ENCODE data around the gene PRELID2.
"Not testable (repeated sequence)": the region's sequence is repeated elsewhere in the genome, so short reads cannot be mapped to it uniquely, and the experiment has no call there.

Gene PRELID2

DNA sequence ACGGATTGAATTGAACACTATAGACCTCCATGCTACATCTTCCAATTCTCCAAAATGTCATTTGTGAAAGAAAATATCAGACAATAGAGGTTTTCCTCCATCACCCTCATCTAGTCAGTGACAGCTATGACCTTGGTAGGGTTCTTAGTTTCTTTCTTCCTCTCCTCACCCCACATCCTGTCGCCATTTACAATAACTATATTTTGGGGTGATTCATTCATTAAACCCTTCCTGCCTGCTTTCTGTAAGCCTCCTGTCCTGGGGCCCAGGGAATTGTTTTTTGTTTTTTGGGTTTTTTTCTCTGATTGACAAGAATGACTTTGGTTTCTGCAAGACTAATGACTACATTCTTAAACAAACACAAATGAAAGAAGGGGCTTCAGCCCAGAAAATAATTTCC is 82.6 kb downstream of the PRELID2 start:
- FAIRE-seq: no peak
- DNase-seq (ENCODE audit: low spot score): no peak

DNA sequence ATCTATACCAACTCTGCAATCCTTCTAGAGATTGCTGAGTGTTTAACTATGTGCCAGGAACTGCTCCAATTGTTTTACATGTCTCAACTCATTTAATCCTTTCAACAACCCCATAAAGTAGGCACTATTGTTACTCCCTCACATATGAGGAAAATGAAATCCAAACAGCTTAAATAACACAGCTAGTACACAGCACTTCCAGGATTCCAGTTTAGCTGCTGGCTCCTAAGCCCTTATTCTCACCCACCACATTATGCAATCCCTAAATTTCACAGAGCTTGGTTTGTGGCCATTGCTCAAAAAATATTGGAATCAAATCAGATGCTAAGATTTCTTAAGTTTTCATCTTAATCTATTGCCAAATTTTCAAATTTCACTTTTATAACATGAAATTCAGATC is 84.9 kb downstream of the PRELID2 start:
- FAIRE-seq (no peak), DNase-seq (ENCODE audit: low spot score) (no peak)

DNA sequence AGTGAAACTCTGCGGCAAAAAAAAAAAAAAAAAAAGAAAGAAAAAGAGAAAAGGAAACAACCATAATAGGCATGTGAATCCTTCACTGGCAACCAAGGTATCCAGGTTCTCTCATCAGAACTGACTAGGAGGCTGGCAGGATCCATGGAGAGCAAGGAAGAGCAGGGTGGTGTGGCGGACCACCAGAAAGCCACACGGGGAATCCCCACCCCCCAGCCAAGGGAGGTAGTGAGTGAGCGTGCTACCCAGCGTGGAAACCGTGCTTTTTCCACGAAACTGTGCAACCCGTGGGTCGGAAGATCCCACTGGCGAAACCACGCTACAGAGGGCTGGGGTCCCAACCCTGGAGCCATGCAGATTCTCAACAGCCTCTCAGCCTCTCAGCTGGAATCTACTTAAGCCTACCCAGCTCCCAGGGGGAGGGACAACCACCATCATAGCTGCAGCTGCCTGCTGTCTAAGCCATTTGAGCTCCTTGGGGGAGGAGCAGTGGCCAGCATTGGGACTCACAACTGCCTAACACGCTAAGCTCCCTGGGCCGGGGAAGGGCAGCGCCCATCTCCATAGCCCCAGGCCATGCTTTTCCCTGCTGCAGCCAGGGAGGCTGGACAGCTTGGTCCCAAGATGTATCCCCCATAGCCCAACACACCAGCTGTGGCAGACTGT is 91.6 kb downstream of the PRELID2 start:
- DNase-seq (ENCODE audit: low spot score) (no peak), FAIRE-seq (no peak)

DNA sequence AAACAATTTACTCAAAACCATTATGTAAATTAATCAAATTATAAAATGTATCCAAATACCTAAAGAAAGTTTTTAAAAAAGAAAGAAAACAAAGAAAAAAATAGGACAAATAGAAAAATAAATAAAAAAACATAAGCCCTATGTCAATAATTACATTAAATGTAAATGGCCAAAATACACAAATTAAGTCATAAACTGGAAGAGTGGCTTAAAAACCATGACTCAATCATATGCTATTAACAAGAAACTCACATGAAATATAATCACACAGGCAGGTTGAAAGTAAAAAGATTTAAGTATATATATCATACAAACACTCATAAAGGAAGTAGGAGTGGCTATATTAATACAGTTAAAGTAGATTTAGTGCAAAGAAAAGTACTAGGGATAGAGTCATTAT is 95.3 kb downstream of the PRELID2 start:
- DNase-seq (ENCODE audit: low spot score) (no peak), FAIRE-seq (peak; percentile 49)

DNA sequence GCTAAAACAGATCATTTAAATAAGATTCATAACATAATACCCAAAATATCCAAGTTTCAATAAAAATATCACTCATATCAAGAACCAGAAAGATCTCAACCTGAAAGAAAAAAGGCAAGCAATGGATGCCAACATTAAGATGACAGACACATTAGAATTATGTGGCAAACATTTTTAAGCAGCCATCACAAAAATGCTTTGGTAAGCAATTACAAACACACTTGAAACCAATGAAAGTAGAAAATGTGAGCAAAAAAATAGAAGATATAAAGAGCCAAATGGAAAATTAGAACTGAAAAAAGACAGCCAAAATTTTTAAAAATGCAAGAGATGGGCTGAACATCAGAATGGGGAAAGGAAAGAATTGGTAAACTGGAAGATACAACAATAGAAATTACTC is 96.9 kb downstream of the PRELID2 start:
- no peak for FAIRE-seq
- DNase-seq (ENCODE audit: low spot score): no peak

DNA sequence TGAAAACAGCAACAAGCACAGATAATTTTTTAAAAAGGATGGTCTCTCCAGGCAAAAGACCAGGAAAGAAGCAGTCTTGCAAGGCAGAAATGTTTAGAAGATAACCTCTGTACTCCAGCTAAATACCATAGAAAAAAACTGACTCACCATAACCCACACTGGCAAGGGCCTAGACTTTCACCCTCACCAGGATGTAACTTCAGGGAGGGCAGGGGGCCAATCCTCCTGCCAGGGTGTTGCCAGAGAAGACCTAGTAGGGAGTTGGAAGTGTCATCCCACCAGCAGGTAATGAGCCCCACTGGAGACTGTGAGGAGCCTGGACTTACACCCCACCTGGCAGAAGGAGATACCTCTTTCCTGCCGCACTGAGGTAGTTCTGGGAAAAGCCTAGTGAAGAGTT is 97.6 kb downstream of the PRELID2 start:
- DNase-seq (ENCODE audit: low spot score): no peak
- FAIRE-seq: no peak

DNA sequence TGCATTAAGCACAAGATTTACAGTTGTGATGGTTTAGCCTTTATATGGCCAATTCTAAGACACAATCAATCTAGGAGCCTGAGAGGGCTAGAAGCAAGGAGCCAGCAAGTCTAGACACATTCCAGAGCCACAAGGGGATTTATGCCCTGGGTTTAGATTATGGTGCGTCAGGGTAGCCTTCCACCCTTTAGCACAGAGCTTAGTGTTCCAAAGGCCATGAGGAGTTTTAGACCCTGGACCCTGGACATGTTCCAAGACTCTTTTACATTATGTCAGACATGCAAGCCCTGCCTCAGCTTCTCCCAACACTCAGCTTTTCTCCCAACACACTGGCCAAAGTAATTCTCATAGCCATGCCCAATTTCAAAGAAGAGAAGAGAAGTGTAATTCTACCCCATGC is 105.2 kb downstream of the PRELID2 start:
- not testable (repeated sequence) for FAIRE-seq; DNase-seq (ENCODE audit: low spot score)

DNA sequence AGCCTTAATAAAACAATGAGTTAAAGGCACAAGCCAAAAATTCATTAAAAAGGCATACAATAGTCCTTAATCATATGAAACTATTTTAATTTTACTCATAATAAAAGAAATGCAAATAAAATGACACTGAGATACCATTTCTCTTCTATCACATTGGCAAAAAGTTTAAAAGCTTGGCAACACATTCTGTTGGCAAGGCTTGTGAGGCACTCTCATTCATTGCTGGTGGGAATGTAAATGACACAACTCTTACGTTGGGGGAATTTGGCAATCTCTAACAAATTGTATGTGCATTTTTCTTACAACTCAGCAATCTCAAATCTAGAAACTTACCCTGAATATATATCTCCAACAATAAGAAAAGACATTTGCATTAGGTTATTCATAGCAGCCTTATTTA is 111.6 kb downstream of the PRELID2 start:
- DNase-seq (ENCODE audit: low spot score) (no peak), FAIRE-seq (no peak)

DNA sequence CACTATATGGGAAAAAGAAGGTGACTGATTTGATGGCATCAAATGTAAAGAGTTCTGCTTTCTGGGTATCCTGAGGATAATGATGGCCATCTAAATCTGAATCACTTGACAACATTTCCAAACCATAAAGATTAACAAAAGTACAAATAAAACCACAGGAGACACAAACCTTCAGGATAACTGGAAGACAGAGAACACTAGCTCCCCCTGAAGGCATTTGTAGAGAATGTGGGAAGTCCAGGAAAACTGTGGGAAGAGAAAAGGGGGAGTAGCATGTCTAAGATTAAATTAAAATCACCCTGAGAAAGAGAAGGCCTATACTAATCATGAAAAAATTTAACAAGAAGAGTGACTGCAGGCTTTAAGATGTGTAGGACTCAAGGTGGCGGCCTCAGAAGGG is 116.2 kb downstream of the PRELID2 start:
- DNase-seq (ENCODE audit: low spot score) (peak; percentile 17), FAIRE-seq (peak; percentile 43)

DNA sequence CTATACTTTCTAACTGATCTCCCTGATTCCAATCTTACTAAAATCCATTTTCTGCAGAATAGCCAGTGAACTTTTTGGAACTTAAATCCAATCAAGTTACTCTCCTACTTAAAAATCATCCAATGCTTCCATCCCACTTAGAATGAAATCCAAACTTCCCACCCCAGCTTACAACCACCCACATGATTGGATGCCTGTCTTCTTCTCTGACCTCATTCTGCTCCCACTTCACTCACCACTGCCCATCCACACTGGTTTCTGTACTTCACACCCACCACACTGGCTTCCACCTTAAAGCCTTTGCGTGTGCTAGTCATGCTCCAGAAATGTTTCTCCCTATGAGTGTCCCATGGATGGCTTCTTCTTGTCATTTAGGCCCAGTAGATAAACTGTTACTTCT is 119.7 kb downstream of the PRELID2 start:
- FAIRE-seq (no peak), DNase-seq (ENCODE audit: low spot score) (no peak)

DNA sequence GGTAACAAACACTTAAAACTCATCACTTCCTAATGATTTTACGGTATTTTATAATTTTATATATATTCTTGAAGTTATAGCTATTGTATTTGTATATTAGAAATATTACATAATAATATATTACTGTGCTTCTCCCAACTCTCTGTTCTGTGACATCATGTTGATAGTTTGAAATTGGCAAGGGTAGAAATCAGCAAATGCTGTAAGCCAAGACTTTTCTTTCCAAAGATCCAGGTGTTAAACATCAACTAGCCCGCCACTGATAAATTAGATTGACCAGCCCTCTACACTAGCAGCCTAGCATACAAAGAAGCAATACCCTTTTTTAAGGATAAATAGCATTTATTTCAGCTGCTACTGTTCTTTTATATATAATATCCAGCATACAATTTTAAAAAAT is 122.9 kb downstream of the PRELID2 start:
- no peak for DNase-seq (ENCODE audit: low spot score)
- FAIRE-seq: no peak

DNA sequence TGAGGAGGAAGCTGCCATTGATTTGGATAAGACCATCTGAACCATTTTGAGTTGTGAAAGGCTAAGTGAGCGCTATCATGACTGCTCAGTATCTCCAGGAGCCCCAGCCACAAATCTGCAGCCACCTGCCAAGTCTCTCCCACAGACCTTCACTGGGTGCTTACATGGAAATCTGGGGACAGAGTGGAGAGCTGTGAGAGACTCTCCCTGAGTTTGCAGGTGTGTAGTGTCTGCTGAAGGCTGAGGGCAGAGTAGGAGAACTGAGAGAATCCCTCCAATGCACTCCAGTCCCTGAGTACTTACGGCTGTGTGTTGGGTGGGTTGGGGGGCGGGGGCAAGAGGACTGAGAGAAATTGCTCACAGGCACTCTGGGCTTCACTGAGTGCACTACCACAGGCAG is 123.7 kb downstream of the PRELID2 start:
- DNase-seq (ENCODE audit: low spot score) (no peak), FAIRE-seq (no peak)
